H1 (cell line): Measurements from ENCODE around the gene WDR1. TPM values are rescaled to one million over a fixed set of nuclear protein-coding genes. Genes with fewer than 3 reads are reported as not detected.
A peak's percentile ranks its signal among the peaks of the same experiment; 100 is the strongest.

Experiments used
- CTCF ChIA-PET: fragments of 300-600 bp; sonication (Branson Sonifier 250); formaldehyde crosslinking; loops from one replicate; lab custom pipeline; 2021; ENCODE audit not compliant: partially characterized antibody; lab: Charles Lee
- POLR2A ChIA-PET: fragments of 300-600 bp; sonication (Branson Sonifier 250); formaldehyde crosslinking; loops from one replicate; lab custom pipeline; 2021; ENCODE audit warnings: inconsistent platforms; ENCODE audit not compliant: partially characterized antibody; lab: Charles Lee
- DNase-seq, 2 experiments: peaks; one replicate each; pipeline versions ENCODE4 v3.0.0 to v3.0.0-alpha.2; 2010 to 2022; ENCODE audit warnings: low spot score in 2 of 2, low read depth in 1 of 2, mixed read lengths in 1 of 2
- FAIRE-seq: peaks from 2 replicates; lab custom pipeline; 2011; peaks lifted over from hg19 to GRCh38; lab: Jason Lieb, UNC
- H2AFZ ChIP-seq: 2 replicates; pipeline ENCODE4 v1.8.1; 2012; ENCODE audit warnings: low read length, inconsistent platforms
- H2AK5ac ChIP-seq: 2 replicates; pipeline ENCODE4 v1.6.1; 2013; ENCODE audit warnings: low read depth, low read length
- H2BK120ac ChIP-seq: replicated peaks from 2 replicates; pipeline ENCODE3; 2013; ENCODE audit warnings: low read depth, low read length, inconsistent platforms
- H2BK12ac ChIP-seq: 2 replicates; pipeline ENCODE4 v1.6.1; 2013; ENCODE audit warnings: low read depth, low read length
- H2BK15ac ChIP-seq: 2 replicates; pipeline ENCODE4 v1.6.1; 2013; ENCODE audit warnings: low read length
- H2BK20ac ChIP-seq: 2 replicates; pipeline ENCODE4 v1.6.1; 2013; ENCODE audit warnings: low read length
- H2BK5ac ChIP-seq: 2 replicates; pipeline ENCODE4 v1.6.1; 2013; ENCODE audit warnings: low read depth, low read length
- H3K14ac ChIP-seq: 2 replicates; pipeline ENCODE4 v1.6.1; 2013; ENCODE audit warnings: inconsistent platforms; ENCODE audit not compliant: insufficient read length
- H3K18ac ChIP-seq: 2 replicates; pipeline ENCODE4 v1.6.1; 2013; ENCODE audit warnings: low read length; ENCODE audit errors: extremely low read depth
- H3K23ac ChIP-seq: 2 replicates; pipeline ENCODE4 v1.6.1; 2013; ENCODE audit warnings: inconsistent platforms; ENCODE audit not compliant: insufficient read length
- H3K23me2 ChIP-seq: 2 replicates; pipeline ENCODE4 v1.6.1; 2013; ENCODE audit warnings: low read depth, low read length
- H3K27ac ChIP-seq: 2 replicates; pipeline ENCODE4 v1.6.1; 2011; ENCODE audit warnings: low read depth, low read length, inconsistent platforms
- H3K27me3 ChIP-seq, 4 experiments: replicated peaks in 1 of 4; 1 replicate in 1 of 4; 2 replicates in 3 of 4; pipeline versions ENCODE4 v1.6.1 to v1.8.1; 2011 to 2013; ENCODE audit warnings: low read length in 3 of 4, mild to moderate bottlenecking in 3 of 4, inconsistent platforms in 2 of 4, mixed read lengths in 2 of 4, moderate library complexity in 1 of 4; ENCODE audit not compliant: control insufficient read depth in 3 of 4, insufficient read depth in 3 of 4; ENCODE audit errors: extremely low read depth in 1 of 4
- H3K36me3 ChIP-seq, 4 experiments: 2 replicates each; pipeline versions ENCODE4 v1.6.1 to v1.8.1; 2011 to 2013; ENCODE audit warnings: mild to moderate bottlenecking in 4 of 4, low read length in 3 of 4, moderate library complexity in 2 of 4, control low read depth in 1 of 4, inconsistent platforms in 1 of 4; ENCODE audit not compliant: insufficient read depth in 4 of 4, control insufficient read depth in 2 of 4
- H3K4ac ChIP-seq: replicated peaks from 2 replicates; pipeline ENCODE3; 2013; ENCODE audit warnings: low read length, low read depth, mixed read lengths, inconsistent platforms; ENCODE audit not compliant: insufficient read length
- H3K4me1 ChIP-seq, 4 experiments: replicated peaks in 1 of 4; 1 replicate in 1 of 4; 2 replicates in 3 of 4; pipeline versions ENCODE4 v1.6.1 to v1.8.1; 2011 to 2013; ENCODE audit warnings: low read length in 3 of 4, inconsistent platforms in 2 of 4, mixed read lengths in 1 of 4; ENCODE audit not compliant: insufficient read depth in 4 of 4, control insufficient read depth in 3 of 4
- H3K4me2 ChIP-seq, 2 experiments: 2 replicates each; pipeline versions ENCODE4 v1.6.1 to v1.8.1; 2011 to 2013; ENCODE audit warnings: low read depth in 2 of 2, low read length in 2 of 2, control low read depth in 1 of 2, inconsistent platforms in 1 of 2, mild to moderate bottlenecking in 1 of 2; ENCODE audit not compliant: insufficient read depth in 1 of 2
- H3K4me3 ChIP-seq, 4 experiments: fragments of 200-600, 300-600 bp in 1 of 4; sonication (generic), shearing (Covaris generic), sonication (Bioruptor Twin) in 1 of 4; 2 replicates each; pipeline versions ENCODE4 v1.5.1 to v1.8.1; 2011 to 2016; ENCODE audit warnings: low read length in 4 of 4, low read depth in 3 of 4, control low read depth in 2 of 4, inconsistent platforms in 2 of 4, mild to moderate bottlenecking in 2 of 4, mixed read lengths in 1 of 4, moderate library complexity in 1 of 4; ENCODE audit not compliant: insufficient read depth in 2 of 4; ENCODE audit errors: extremely low read depth in 1 of 4
- H3K56ac ChIP-seq: replicated peaks from 2 replicates; pipeline ENCODE3; 2013; ENCODE audit warnings: low read depth, mild to moderate bottlenecking, mixed read lengths, low read length, inconsistent platforms; ENCODE audit not compliant: insufficient read length
- H3K79me1 ChIP-seq: 2 replicates; pipeline ENCODE4 v1.6.1; 2013; ENCODE audit warnings: low read depth, low read length, control low read depth
- H3K79me2 ChIP-seq, 2 experiments: 2 replicates each; pipeline versions ENCODE4 v1.6.1 to v1.8.1; 2012 to 2013; ENCODE audit warnings: low read length in 2 of 2, mild to moderate bottlenecking in 2 of 2, inconsistent platforms in 1 of 2; ENCODE audit not compliant: insufficient read depth in 2 of 2, control insufficient read depth in 1 of 2
- H3K9ac ChIP-seq, 4 experiments: replicated peaks in 1 of 4; 1 replicate in 1 of 4; 2 replicates in 3 of 4; pipeline versions ENCODE4 v1.6.1 to v1.8.1; 2011 to 2013; ENCODE audit warnings: low read depth in 3 of 4, low read length in 3 of 4, control low read depth in 2 of 4, mild to moderate bottlenecking in 2 of 4, moderate library complexity in 2 of 4, inconsistent platforms in 1 of 4; ENCODE audit errors: extremely low read depth in 1 of 4
- H3K9me3 ChIP-seq, 2 experiments: 2 replicates each; pipeline versions ENCODE4 v1.6.1 to v1.8.1; 2012 to 2013; ENCODE audit warnings: mild to moderate bottlenecking in 2 of 2, moderate library complexity in 2 of 2, control low read depth in 1 of 2, inconsistent platforms in 1 of 2, low read depth in 1 of 2, low read length in 1 of 2, mixed read lengths in 1 of 2; ENCODE audit not compliant: insufficient read depth in 2 of 2
- H4K20me1 ChIP-seq, 2 experiments: replicated peaks in 1 of 2; 2 replicates each; pipeline versions ENCODE3 to v1.8.1; 2011 to 2013; ENCODE audit warnings: inconsistent platforms in 2 of 2, low read length in 2 of 2, mild to moderate bottlenecking in 1 of 2; ENCODE audit not compliant: insufficient read depth in 2 of 2, control insufficient read depth in 1 of 2
- H4K5ac ChIP-seq: 2 replicates; pipeline ENCODE4 v1.6.1; 2013; ENCODE audit warnings: low read length, low read depth, mixed read lengths, inconsistent platforms; ENCODE audit not compliant: insufficient read length
- H4K8ac ChIP-seq: 2 replicates; pipeline ENCODE4 v1.8.0; 2013; ENCODE audit warnings: mild to moderate bottlenecking, moderate library complexity, low read length, inconsistent platforms; ENCODE audit not compliant: insufficient read depth; ENCODE audit errors: extremely low read depth
- H4K91ac ChIP-seq: replicated peaks from 2 replicates; pipeline ENCODE3; 2013; ENCODE audit warnings: low read length, mixed read lengths, inconsistent platforms; ENCODE audit not compliant: insufficient read length
- MAFK ChIP-seq: IDR thresholded peaks from 2 replicates; pipeline ENCODE4 v1.6.1; 2012; ENCODE audit warnings: low read depth, mild to moderate bottlenecking, improper control_type of control experiment, low read length
- POLR2A ChIP-seq, 2 experiments: IDR thresholded peaks; 1 replicate in 1 of 2; 2 replicates in 1 of 2; pipeline ENCODE4 v1.6.1; 2011; ENCODE audit warnings: low read depth in 2 of 2, low read length in 2 of 2, mild to moderate bottlenecking in 2 of 2; ENCODE audit errors: control extremely low read depth in 1 of 2
- POLR2AphosphoS5 ChIP-seq: IDR thresholded peaks from 2 replicates; pipeline ENCODE4 v1.6.1; 2011; ENCODE audit warnings: low read depth, low read length
- RFX5 ChIP-seq: IDR thresholded peaks from 2 replicates; pipeline ENCODE4 v1.6.1; 2011; ENCODE audit warnings: low read depth, low read length, improper control_type of control experiment, borderline replicate concordance
- SRF ChIP-seq: IDR thresholded peaks from 2 replicates; pipeline ENCODE4 v1.6.1; 2011; ENCODE audit warnings: mild to moderate bottlenecking, low read depth, low read length, moderate library complexity
- WGBS, 2 experiments: shearing (Covaris generic) in 1 of 2; methylation state at CpG; one replicate each; pipeline versions ENCODE4 v1.1.6 to v1.1.7; 2013 to 2015; ENCODE audit warnings: low lambda C conversion rate in 2 of 2, mixed read lengths in 2 of 2, inconsistent platforms in 1 of 2, low coverage in 1 of 2, missing lambda C conversion rate in 1 of 2; ENCODE audit not compliant: insufficient replicate concordance in 2 of 2, insufficient coverage in 1 of 2, insufficient read length in 1 of 2; ENCODE audit errors: extremely low coverage in 1 of 2, missing lambda C conversion rate in 1 of 2; 5-methylcytosine and 5-hydroxymethylcytosine counted together
- polyA plus RNA-seq, 7 experiments: library from polyadenylated mRNA; depleted of rRNA in 3 of 7; stranded (reverse) in 5 of 7; unstranded in 2 of 7; fragments of >200 nt in 5 of 7; fragments of 200-250 nt in 2 of 7; gene quantifications; 1 replicate in 5 of 7; 2 replicates in 1 of 7; 4 replicates in 1 of 7; pipeline versions ENCODE4 v1.2.1 to v1.2.3, GENCODE V29; 2011 to 2013; ENCODE audit warnings: missing spikeins in 2 of 7, mixed read lengths in 2 of 7
- total RNA-seq: library from RNA; stranded (reverse); fragmentation: NEBNext Ultra II Directional; extraction: Animal tissue kit (Norgen Biotek cat#: 25700); gene quantifications from 2 replicates; pipeline ENCODE4 v1.2.1, GENCODE V29; 2021

WDR1 gene
- total and polyA plus RNA-seq, 2 of the 8 experiments (the other 6 are each of a cell fraction or from before 2014, with no cell fraction given): 315 to 377 TPM

GRCh38 chr4:10109995-10110670 is 6.5 kb downstream of the WDR1 start:
- CTCF ChIA-PET: interaction anchor here (1.2 kb wide), 2 partner anchors 14 to 22 kb away, joined by 3 read pairs; no protein-coding TSS in a partner anchor

More at GRCh38 chr4:10109995-10110670, 6.5 kb downstream of the WDR1 start:
- 0 out of 2 replicates have a peak overlapping the region, but pooled peaks have one; percentile 40 for H2BK5ac ChIP-seq
- no peaks in the 10 kb centered on the region for H3K23me2 ChIP-seq
- peaks cover 19 to 73% (median 45%) of the 10 kb centered on the region in 4 experiments for H3K36me3 ChIP-seq
- no peak for FAIRE-seq
- POLR2A ChIA-PET: interaction anchor here (1.0 to 13.7 kb wide), 7 partner anchors 9 to 61 kb away, joined by 3 to 197 read pairs (median 5); partner anchors contain the start of gene WDR1
- peaks cover 11 to 41% (median 21%) of the 10 kb centered on the region in 4 experiments for H3K4me1 ChIP-seq
- no peak overlapping the region for H3K4ac ChIP-seq
- H4K91ac ChIP-seq: no peak overlapping the region
- peak overlapping the region; percentile 18; the same call in 1 of the 2 replicates for H3K27ac ChIP-seq
- peaks cover 54 to 100% of the 10 kb centered on the region in 2 experiments for H3K79me2 ChIP-seq
- H3K23ac ChIP-seq: no peak overlapping the region
- no peak overlapping the region for H3K14ac ChIP-seq
- H3K4me2 ChIP-seq: no peak overlapping the region; a peak in 1 of 4 replicates
- no peak overlapping the region for H2AFZ ChIP-seq
- no peak overlapping the region for H3K18ac ChIP-seq
- H3K27me3 ChIP-seq: no peaks in the 10 kb centered on the region
- H3K9me3 ChIP-seq: no peaks in the 10 kb centered on the region
- H2BK120ac ChIP-seq: no peak overlapping the region
- no peak overlapping the region for H4K8ac ChIP-seq
- H3K9ac ChIP-seq: no peak overlapping the region
- H2AK5ac ChIP-seq: no peak overlapping the region
- no peak overlapping the region for H3K56ac ChIP-seq
- H2BK20ac ChIP-seq: peak overlapping the region; percentile 17; the same call in 1 of the 2 replicates
- peak in 1 of 2 experiments; percentile 75; a peak in 2 of 3 replicates for TF ChIP-seq POLR2A (IDR thresholded peaks at IDR 0.05; ENCODE audit: control extremely low read depth in 1 of 2, low read depth in 2 of 2, low read length in 2 of 2)
- TF ChIP-seq SRF: no peak
- no peak for TF ChIP-seq MAFK
- no peak for TF ChIP-seq RFX5
- peak; percentile 92; the same call in 1 of the 2 replicates for TF ChIP-seq POLR2AphosphoS5
- H2BK15ac ChIP-seq: no peak overlapping the region
- no peak overlapping the region for H2BK12ac ChIP-seq
- no peak for DNase-seq
- 92% methylated on average over 6 of the region's 11 CpGs; no CpG with 5 or more reads in 1 of the 2 experiments for WGBS, 2 experiments
- peaks cover 43 to 59% of the 10 kb centered on the region in 2 experiments for H4K20me1 ChIP-seq
- peaks cover 42% of the 10 kb centered on the region for H3K79me1 ChIP-seq
- H3K4me3 ChIP-seq: no peak overlapping the region
- no peak overlapping the region for H4K5ac ChIP-seq
